GM18858 (cell line): ENCODE results near the gene DACH1.
"Not testable (repeated sequence)": the region's sequence is repeated elsewhere in the genome, so short reads cannot be mapped to it uniquely, and the experiment has no call there.

Experiments
- ATAC-seq: cut with Tn5 transposase; IDR thresholded peaks from one replicate; pipeline ENCODE4 v1.9.1; 2021; ENCODE audit not compliant: unreplicated experiment

The DACH1 gene

GRCh38 chr13:71867131-71867814 is at the start of gene DACH1:
TSS of gene DACH1 (minus strand) at chr13:71867204.
- peak; percentile 78 for ATAC-seq

- no peak for ATAC-seq
Measured at GRCh38 chr13:71913717-71914116, 46.7 kb upstream of the DACH1 start.

- ATAC-seq, result no peak
Measured at GRCh38 chr13:71912524-71912923, 45.5 kb upstream of the DACH1 start.

GRCh38 chr13:71906448-71906847 is 39.4 kb upstream of the DACH1 start:
- ATAC-seq, result no peak

- ATAC-seq, result no peak
Measured at GRCh38 chr13:71902676-71903075, 35.7 kb upstream of the DACH1 start.

- ATAC-seq, result not testable (repeated sequence)
Measured at GRCh38 chr13:71893506-71893905, 26.5 kb upstream of the DACH1 start.

- no peak for ATAC-seq
Measured at GRCh38 chr13:71886880-71887279, 19.9 kb upstream of the DACH1 start.

GRCh38 chr13:71882120-71882519 is 15.1 kb upstream of the DACH1 start:
- no peak for ATAC-seq

- no peak for ATAC-seq
Measured at GRCh38 chr13:71880753-71881541, 13.9 kb upstream of the DACH1 start.

GRCh38 chr13:71879808-71880344 is 12.9 kb upstream of the DACH1 start:
- ATAC-seq, result no peak

GRCh38 chr13:71879129-71879535 is 12.1 kb upstream of the DACH1 start:
- peak; percentile 89 for ATAC-seq

GRCh38 chr13:71877256-71877653 is 10.3 kb upstream of the DACH1 start:
- no peak for ATAC-seq

- no peak for ATAC-seq
Measured at GRCh38 chr13:71876648-71877255, 9.7 kb upstream of the DACH1 start.

GRCh38 chr13:71875823-71876222 is 8.8 kb upstream of the DACH1 start:
- ATAC-seq, result no peak

GRCh38 chr13:71874458-71874857 is 7.5 kb upstream of the DACH1 start:
- no peak for ATAC-seq

GRCh38 chr13:71873418-71874247 is 6.6 kb upstream of the DACH1 start:
- no peak for ATAC-seq

- ATAC-seq, result no peak
Measured at GRCh38 chr13:71871844-71872243, 4.8 kb upstream of the DACH1 start.

GRCh38 chr13:71871176-71871754 is 4.3 kb upstream of the DACH1 start:
- ATAC-seq, result no peak

- ATAC-seq, result no peak
Measured at GRCh38 chr13:71870100-71870499, 3.1 kb upstream of the DACH1 start.

GRCh38 chr13:71869274-71869673 is 2.3 kb upstream of the DACH1 start:
- no peak for ATAC-seq
